SK-N-SH (cell line): ENCODE measurements around the gene C14orf93.

Source experiments
- CTCF ChIP-seq: fragments of 200-600 bp; sonication (generic); IDR thresholded peaks from 2 replicates; pipeline ENCODE4 v1.6.1; 2017; ENCODE audit warnings: antibody characterized with exemption, mild to moderate bottlenecking, moderate library complexity
- EZH2phosphoT487 ChIP-seq: fragments of 200-600 bp; sonication (generic); IDR thresholded peaks from 2 replicates; pipeline ENCODE4 v1.6.1; 2017; ENCODE audit warnings: low read depth, mixed run types, mild to moderate bottlenecking, antibody characterized with exemption, moderate library complexity, borderline replicate concordance
- TF ChIP-seq, protein P1 (sequence below): IDR thresholded peaks from 2 replicates; pipeline ENCODE4 v1.4.0; 2012; ENCODE audit warnings: low read depth, borderline replicate concordance
- TF ChIP-seq, protein P2 (sequence below): IDR thresholded peaks from 2 replicates; pipeline ENCODE4 v1.4.0; 2012; ENCODE audit warnings: low read depth
- TF ChIP-seq, protein P3 (sequence below): fragments of 150-350 bp; IDR thresholded peaks from 2 replicates; pipeline ENCODE4 v1.6.1; 2016; ENCODE audit warnings: mild to moderate bottlenecking, low read depth, low read length

DNA sequence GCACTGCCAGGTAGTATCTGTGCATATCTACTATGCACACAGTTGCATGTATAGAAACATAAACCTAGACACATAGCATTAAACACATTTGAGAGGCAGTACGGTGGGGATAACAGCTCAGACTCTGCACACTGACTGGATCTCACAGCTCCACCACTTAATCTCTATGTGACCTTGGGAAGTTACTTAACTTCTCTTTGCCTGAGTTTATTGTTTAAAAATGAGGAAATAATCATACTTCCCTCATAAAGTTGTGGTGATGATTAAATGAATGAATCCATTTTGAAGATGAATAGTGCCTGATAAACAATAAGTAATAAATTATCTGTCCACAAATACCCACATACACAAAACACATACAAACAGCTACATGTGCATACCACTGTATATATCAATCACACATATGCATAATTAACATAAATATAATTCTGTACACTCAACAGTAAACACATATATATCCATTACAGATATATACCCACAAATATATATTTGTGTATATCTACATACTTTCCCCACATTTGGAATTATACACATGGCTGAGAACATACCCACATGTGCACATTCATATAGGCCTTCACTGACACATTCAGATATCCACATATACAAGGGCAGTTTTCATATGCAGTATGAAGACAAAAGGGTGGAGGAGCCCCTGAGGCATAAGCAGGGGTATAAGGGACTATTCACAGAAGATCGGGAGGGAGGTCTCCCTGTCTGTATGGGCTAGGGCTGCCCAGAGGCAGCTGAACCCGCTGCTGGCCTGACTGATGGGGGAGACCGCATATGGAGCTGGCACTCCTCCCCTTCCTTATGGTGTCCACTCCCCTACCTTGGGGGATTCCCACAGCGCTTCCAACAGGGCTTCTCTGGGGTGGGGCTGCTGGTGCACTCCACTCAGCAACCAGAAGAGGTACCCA is 41.5 kb upstream of the C14orf93 start:
- no peak for TF ChIP-seq CTCF
- TF ChIP-seq, protein P1, sequence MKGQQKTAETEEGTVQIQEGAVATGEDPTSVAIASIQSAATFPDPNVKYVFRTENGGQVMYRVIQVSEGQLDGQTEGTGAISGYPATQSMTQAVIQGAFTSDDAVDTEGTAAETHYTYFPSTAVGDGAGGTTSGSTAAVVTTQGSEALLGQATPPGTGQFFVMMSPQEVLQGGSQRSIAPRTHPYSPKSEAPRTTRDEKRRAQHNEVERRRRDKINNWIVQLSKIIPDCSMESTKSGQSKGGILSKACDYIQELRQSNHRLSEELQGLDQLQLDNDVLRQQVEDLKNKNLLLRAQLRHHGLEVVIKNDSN = no peak
- TF ChIP-seq, protein P2, sequence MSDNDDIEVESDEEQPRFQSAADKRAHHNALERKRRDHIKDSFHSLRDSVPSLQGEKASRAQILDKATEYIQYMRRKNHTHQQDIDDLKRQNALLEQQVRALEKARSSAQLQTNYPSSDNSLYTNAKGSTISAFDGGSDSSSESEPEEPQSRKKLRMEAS = no peak
- TF ChIP-seq EZH2phosphoT487 = no peak
- TF ChIP-seq, protein P3, sequence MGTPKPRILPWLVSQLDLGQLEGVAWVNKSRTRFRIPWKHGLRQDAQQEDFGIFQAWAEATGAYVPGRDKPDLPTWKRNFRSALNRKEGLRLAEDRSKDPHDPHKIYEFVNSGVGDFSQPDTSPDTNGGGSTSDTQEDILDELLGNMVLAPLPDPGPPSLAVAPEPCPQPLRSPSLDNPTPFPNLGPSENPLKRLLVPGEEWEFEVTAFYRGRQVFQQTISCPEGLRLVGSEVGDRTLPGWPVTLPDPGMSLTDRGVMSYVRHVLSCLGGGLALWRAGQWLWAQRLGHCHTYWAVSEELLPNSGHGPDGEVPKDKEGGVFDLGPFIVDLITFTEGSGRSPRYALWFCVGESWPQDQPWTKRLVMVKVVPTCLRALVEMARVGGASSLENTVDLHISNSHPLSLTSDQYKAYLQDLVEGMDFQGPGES = no peak
